Measurements from ENCODE around the gene APP.
A peak's percentile ranks its signal among the peaks of the same experiment; 100 is the strongest.

APP gene

DNA sequence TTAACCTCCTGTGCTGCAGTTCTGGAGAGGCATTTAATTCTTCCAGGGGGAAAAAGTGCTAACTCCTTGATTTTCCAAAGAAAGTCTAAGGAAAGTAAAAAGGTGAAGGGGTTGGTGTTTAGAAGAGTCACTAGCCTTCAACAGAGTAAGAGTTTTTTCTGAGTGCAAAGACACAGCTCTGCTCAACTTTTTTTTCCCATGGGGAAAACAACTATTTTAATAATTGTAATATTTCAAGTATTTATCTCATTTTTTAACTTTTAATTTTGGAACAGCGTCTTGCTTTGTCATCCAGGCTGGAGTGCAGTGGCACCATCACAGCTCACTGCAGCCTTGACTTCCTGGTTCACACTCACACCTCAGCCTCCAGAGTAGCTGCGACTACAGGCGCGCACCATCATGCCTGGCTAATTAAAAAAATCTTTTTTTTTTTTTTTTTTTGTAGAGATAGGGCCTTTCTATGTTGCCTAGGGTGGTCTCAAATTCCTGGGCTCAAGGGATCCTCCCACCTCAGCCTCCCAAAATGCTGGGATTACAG is 202.6 kb downstream of the APP start:
- no peak for DNase-seq

DNA sequence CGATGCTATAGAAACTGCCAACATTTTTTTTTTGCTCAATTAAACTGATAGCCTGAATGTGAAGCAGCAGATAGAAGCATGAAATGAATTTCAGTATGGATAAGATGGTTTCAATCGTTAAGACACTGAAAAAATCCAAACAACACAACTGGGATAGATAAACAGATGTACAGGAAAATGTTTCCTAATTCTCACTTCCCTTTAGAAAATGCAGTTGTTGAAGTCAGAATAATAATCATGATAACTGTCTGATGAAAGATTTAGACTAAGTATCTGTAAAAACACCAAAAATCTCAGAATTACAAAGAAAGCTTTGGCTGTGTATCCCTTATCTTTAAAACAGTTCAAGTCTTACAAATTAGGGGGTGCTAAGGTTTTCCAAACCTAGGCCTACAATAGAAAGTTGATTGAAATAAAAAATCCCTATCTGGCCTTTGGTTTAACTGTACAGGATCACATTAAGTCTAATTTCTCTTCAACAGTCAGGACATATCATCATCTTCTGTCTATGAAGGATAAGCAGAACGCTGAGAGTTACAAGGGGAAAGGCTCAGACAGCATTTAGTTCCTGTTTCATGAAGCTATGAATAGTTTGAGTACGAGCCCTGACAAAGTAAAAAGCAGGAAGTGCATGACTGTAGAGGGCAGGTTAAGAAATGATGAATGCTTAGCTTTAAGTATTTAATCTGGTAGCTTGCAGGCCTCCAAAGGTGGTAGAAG is 203.2 kb downstream of the APP start:
- DNase-seq: no peak

DNA sequence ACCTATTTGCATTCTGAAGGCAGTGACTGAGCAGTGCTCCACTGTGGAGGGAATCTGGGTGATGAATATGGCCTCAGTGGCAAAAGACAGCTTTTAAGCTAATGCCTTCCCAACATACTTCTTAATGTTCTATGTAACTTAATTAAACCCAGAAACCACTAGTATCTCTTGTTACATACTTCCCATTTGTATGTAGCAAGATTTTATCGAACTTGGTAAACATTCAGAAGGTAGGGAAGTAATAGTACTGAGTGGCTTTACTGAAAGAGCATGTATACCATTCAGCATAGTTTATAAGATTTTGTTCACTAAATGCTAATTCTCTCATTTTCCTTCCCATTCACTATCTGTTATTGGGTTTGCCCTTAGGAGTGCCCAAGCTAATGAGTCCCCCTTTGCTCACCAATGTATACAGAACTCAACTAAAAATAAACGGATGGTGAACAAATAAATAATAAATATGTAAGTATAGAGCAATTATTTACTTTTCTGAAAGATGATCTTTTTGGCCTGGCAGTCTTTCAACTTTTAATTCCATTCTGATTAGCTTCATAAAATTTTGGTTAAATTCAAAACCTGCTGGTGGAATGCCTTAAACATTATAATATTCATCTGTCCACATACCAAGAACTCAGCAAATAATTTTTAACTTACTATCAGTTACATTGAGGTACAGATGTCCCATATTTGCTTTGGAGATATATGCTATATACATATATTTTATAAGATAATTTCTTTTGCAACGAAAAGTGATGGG is 204.4 kb downstream of the APP start:
- DNase-seq: no peak

DNA sequence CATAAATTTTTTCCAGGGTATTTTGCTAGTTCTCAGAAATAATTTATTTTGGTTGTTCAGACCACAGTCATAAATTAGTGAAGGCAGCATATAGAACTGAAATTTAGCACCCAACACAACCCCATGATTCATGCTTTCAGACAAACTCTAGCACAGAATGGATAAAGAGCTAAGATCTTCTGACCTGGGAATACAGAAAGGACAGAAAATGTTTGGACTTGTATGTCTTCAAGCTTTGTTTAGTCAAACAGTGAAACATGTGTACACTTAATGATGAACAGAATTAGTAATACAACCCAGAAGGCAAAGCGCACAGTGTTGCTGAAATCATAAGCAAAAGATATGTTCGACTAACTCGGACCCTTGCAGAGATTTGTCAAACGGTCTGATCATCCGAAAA is 205.6 kb downstream of the APP start:
- no peak for DNase-seq

DNA sequence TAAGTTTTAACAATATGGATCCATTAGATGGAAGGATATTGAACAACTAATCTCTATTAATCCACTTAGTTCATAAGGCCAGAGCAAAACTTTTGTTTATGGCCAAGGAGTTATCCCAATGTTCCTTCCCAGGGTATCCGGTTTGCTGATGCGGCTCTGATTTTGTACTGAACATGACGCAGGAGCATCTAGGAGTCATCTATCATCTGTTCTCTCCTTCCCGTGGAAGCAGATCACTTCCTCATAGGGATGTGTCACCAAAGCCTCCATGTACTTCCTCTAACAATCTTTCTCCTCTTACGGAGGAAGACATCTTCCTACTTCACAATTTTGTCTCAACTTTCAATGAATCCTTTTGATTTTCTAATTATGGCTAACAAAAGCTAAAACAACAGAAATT is 206.6 kb downstream of the APP start:
- DNase-seq: no peak

DNA sequence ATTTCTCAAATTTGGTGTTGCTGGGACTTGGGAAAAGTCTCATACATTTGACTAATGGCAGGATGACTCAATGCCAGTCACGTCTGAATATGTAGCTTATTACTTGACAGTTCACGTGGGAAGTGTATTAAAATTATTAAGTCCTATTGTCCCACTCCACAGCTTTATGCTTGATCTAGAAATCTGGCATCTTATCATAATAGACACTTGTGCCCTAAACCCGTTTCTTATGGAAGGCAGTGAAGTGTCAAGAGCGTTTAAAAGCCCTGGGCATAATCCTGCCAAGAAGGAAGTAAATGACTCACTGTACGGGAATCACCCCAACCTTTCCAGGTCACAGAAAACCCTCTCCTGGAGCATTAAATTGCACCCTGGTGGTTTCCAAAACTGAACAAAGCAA is 207.4 kb downstream of the APP start:
- no peak for DNase-seq

DNA sequence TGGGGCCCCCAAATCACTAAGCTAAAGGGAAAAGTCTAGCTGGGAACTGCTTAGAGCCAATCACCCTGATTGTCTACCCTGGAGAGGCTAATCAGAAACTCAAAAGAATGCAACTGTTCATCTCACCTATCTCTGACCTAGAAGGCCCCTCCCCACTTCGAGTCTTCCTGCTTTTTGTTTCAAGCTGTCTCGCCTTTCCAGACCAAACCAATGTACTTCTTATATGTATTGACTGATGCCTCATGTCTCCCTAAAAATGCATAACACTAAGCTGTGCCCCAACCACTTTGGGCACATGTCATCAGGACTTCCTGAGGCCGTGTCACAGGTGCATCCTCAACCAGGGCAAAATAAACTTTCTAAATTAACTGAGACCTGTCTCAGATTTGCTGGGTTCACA is 209.5 kb downstream of the APP start:
- DNase-seq: no peak

DNA sequence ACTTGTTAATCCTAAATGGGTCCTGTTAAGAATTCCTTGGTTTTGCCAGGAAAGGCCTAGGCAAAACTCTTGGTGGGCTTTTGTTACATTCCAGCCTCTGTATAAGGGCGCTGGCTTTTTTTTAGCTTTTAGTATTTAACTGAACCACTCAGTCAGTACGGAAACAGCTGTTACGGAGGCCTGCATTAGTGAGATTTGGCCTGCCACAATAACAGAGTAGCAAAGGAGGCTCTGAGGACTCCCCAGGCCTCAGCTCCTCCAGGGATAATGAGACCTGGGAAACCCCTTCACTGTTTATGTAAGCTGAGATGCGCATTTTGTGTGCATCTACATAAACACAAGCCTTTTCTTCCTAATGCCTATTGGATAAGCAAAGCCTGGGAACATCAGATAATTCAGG is 210.2 kb downstream of the APP start:
- DNase-seq: no peak

DNA sequence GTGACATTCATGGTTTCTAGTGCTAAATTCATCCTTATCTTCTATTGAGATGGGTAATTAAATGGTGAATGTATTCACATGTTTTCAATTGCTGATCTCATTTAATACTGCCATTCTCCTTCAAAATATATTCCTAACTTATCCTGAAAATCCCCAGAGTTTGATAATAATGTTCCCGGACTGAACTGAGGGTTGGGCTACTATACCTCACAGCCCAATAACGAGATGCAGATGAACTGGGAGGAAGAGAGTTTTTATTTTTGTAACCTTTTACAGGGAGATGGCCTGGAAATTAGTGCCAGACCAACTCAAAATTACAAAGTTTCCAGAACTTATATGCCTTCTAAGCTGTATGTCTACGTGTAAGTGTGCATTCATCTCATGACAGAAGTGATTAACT is 210.8 kb downstream of the APP start:
- no peak for DNase-seq

DNA sequence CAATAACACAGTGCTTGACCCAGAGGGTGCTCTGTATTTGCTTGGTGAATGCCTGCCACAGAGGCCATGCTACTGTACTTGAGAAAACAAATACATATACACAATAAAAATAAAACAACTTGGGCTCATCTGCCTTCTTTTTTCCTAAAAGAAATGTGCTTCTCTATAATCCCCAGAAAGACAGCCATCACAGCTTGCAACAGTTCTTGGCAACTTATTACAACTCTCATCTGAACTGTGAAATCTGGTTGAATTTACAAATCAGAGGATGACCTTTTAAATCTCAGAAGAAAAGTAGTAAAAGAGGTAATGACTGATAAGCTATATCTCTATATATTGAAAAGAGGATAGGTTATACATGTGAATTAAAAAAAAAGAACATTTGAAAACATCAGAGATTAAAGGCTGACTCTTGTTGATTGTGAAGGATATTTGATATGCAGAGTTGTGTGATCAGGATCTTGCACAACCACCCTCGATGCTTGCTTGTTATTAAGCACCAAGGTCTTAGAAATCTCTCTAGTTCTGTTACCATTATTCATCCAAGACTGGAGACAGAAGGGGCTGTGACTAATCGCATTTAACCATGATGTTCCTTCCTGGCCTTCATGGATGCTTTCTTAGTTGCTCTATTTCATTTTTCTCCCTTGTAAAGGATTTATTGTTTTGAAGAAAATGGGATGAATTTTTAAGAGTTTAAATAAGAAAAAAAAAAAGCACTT is 213.4 kb downstream of the APP start:
- no peak for DNase-seq

DNA sequence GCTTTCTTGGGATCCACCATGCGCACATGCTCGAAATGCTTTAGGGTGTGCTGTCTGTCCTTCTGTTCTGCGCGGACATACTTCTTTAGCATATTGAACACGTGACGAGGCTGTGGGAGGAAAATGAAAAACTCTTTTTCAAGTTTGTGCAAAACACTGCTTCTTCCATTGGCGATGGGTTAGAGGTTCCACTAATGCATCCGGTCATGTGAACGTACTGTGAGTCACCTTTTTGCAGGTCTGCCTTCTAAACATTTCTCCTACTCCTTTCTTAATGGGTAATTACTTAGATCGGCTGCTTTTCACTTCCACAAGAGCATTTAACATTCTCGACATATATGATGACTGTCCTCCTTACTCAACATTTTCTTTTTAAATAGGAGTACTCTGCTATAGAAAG is 214.9 kb downstream of the APP start:
- no peak for DNase-seq

DNA sequence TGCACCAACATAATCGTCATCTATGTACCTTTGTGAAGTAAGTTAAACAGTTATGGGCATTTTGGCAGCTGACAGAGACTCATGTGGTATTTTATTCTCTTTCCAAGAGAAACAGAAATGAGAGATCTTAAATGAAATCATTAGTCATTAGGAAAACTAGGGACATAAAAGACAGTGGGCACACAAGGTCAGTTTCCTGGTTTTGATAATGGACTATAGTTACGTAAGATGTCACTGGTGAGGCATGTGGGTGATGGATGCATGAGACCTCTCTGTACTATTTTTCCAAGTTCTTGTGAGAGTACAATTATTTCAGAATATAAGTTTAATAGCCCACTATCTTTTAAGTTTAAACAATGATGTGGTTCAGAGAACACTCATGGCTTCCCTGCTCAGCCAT is 216.9 kb downstream of the APP start:
- DNase-seq: no peak

DNA sequence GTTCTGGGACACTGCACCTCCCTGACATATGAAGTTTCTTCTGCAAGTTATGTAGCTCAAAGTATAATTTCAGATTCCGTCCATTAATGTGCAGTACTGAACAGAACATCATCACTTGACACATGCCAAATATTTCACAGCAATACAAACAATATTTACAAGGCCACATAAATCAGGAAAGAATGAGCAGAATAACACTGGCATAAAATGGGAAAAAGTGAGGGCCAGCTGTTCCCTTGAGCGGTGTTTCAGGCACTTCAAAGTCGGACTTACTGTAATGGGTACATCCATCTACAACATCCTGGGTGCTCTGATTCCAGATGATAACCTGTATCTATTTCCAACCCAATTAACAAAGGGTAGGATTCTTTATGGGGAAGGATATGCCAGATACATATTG is 217.4 kb downstream of the APP start:
- no peak for DNase-seq

DNA sequence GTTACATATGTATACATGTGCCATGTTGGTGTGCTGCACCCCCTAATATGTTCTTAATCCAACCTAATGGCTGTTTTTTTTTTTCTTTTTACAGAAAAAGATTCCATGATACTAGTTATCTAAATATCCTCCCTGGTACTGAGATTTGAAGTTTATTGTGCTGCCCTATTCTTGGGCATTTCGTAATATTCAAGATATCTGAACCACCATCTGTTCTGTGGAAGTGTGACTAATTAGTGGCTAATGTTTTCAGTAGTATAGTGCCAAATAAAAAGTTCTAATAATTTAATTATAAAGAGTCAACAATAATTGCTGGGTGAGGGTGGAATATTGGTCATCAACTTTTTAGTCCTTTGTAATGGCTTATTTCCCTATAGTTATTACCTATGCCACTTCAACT is 218.3 kb downstream of the APP start:
- DNase-seq: no peak

DNA sequence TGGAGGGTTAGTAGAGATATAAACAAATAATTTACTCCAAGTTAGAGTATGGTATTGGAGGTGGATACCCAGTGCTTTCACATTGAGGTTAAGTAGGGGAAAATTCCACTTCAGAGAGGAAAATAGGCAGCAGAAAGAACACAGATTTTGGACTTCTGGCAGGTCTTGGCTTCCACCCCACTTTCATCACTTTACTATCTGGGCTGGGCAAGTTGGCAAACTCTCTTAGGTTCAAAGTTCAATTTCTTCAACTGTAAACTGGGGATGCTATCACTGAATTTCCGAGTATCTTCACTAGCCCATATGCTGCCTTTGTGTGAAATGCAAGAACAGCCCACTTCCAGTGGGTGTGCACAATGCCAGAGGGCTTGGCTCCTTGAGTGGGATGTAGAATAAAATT is 220.9 kb downstream of the APP start:
- no peak for DNase-seq

DNA sequence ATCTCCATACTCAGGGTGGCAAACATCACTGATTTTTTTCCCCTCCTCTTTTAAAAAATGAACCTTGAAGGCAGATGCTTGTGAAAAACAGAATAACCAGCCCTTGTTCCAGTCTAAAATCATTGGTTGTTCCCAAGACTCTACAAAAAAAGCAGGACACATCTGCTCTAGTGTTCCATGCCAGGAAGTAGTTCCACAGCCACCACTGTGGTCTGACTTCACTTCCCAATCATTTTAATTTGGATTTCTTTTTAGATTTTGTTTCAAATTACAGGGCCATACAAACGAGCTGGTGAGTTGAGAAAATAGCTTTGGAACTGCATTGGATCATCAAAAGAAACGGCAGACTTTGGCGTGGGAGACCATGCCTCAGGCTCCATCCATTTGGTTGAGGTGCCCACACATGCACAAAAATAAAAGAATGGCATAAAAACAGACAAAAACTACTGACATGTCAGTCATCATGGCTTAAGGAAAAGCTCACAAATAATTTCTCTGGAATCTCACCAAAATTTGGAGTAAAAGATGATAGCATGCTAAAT is 225.8 kb downstream of the APP start:
- no peak for DNase-seq

DNA sequence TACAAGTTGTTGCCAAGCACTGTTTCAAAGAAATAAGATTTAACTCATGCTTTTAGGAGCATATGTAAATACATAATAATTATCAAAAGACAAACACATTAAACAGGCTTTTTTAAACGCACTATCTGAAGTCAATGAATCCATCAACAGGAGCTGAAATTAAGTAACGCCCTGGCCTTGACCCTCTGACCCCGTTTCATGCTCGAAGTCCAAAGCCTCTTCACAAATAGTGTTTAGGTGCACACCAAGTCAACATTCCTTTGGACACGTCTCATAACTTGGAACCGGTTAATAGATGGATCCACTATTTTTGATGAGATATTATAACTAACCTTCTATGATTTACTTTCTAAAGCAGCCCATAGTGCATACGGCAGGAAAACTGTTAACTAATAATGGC is 226.5 kb downstream of the APP start:
- no peak for DNase-seq

DNA sequence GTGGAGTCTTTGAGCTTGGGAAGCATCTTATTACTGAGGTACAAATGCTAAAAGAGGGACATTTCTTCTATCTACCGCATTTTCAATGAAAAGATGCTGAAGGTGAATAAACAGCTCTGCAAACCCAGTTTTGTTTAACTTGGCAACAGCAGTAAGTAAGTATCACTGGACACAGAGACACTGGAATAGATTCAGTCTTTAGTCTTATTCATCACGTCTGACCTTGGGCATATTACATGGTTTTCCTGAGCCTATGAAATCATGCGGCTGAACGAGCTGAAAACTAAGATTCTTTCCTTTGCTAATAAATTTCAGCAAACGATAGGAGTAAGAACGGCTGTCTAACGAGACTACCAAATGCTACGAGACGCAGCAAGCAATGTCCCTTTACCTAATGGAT is 228.4 kb downstream of the APP start:
- DNase-seq: no peak

DNA sequence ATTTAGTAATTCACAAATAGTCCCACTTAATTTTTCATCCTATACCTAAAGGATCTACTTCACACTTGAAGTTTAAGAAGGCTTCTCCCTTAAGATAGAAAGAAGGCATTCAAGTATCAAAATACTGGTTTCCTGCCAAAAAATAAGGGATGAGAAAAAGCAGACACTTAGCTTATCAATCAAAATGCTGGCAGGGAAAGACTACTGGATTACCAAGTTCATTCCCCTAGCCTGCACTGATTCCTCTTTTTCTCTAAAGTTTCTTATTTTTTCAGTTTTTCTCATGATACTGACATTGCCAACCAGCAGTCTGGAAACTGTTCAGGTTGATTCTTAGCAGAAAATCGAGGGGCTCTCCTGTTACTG is 231.2 kb downstream of the APP start:
- no peak for DNase-seq

DNA sequence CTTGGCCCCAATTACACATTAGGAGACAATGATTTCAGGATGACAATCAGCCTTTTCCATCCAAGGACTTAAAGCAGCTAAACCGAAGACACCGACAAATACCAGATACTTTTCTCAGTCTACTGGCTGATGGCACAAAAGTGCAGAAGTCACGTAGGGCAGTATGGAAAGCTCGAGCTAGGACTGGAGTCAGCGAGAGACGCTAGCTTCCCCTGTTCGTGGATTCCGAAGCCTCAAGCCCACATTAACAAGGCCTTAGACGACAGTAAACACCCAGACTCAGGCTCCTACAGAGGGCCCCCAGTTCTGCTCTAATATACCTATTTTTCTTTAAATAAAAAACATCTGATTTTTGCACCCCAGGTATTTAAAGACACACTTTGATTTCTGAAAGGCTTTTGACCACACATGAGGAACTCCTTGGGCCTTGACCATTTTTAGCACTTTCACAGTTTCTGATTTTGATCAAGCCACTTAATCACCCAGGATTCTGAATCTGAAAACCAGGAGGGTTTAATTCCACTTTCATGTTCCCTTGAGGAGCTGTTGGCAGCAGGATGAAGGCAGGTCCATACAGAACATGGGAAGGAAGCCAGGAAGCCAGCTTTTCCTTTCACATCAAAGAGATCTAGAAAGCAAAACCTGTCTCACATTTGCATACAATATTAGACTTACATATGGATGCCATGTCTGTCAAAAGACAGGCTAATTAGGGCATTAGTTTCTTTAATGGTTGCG is 231.7 kb downstream of the APP start:
- peak; percentile 59 for DNase-seq

DNA sequence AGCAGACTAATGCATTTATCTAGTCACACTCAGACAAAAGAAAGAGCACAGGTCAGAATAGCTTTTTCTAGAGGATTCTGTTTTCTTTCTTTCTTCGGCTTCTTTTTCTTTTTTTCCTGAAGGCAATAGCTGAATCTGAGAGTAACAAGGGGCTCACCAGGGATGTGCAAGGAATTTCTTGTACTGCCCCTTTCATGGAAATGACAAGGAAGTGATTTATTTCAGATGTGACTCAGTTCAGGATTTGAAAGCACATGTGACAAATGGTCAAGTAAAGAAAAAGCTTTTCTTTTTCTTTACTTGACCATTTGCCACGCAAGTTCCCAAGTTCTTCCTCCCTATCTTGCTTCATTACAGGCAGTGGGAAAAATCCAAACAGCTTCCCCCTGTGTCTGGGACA is 233.8 kb downstream of the APP start:
- DNase-seq: no peak

DNA sequence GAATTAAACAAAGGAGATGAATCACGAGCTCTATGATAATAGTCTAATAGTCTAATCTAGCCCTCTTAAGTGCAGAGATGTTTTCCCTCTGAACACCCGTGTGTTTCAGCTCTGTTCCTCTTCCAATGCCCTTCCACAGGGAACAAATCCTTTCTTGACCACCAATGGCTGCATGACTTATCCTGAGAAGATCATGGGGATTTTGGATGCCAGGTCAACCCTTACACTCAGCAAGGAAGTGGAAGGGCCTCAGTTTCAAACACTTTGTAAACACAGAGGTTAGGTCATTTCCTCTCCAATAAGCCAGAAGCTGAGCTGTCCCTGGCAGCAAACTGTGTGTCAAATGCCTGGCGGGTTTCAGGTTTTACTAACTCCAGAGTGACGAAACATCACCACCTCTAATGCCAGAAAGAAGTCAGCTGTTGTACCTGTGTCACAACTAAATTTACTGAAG is 235.8 kb downstream of the APP start:
- DNase-seq: no peak

DNA sequence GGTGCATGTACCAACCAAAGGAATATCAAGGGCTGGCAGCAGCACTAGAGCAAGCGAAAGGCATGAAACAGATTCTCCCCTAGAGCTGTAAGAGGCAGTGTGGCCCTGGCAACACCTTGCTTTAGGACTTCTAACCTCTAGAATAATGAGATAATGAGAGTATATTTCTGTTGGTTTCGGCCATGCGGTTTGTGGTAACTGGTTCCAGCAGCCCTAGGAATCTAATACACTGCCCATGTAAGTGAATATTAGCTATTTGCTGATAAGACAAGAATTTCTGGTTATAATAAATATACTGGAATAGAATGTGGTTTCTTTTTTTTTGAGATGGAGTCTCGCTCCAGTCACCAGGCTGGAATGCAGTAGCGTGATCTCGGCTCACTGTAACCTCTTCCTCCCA is 236.4 kb downstream of the APP start:
- no peak for DNase-seq

Data from NCI-H1694 (cell line).